ENCODE results near the gene AMACR. TPM values are rescaled to one million over a fixed set of nuclear protein-coding genes. Genes with fewer than 3 reads are reported as not detected.

Gene AMACR
- total and polyA plus RNA-seq, 9 of the 15 experiments (the other 6 are each of a cell fraction or from before 2014, with no cell fraction given): 0.72 to 4.6 (median 4.0) TPM

- no peak for TF ChIP-seq FOXK1 (CRISPR knock-in tag; IDR thresholded peaks at IDR 0.05; ENCODE audit: borderline replicate concordance)
- TF ChIP-seq HDAC8 (tag; IDR thresholded peaks at IDR 0.05): no peak
- no peak for TF ChIP-seq NR4A1 (CRISPR knock-in tag; IDR thresholded peaks at IDR 0.05)
- no peak for TF ChIP-seq NR4A1 (tag; IDR thresholded peaks at IDR 0.05)
- TF ChIP-seq ZNF431 (CRISPR knock-in tag; IDR thresholded peaks at IDR 0.05): no peak
- TF ChIP-seq CEBPB (tag; IDR thresholded peaks at IDR 0.05): no peak
- TF ChIP-seq E2F5 (CRISPR knock-in tag; IDR thresholded peaks at IDR 0.05): no peak
These were observed 32.0 kb downstream of the AMACR start (continued) for GRCh38 chr5:33975852-33976251.

GRCh38 chr5:33973271-33973670 is 34.6 kb downstream of the AMACR start:
- no peak overlapping the region for H3K27ac ChIP-seq (ENCODE audit: extremely low read depth, low read depth, low read length)
- POLR2A ChIA-PET: no interaction called here
- FAIRE-seq: no peak
- no peak for ATAC-seq
- no peaks in the 10 kb centered on the region for H4K20me1 ChIP-seq (replicated peaks; ENCODE audit: control insufficient read depth, insufficient read depth, low read length)
- no peak for TF ChIP-seq BCOR (IDR thresholded peaks at IDR 0.05)
- no peak for TF ChIP-seq SMARCC2 (IDR thresholded peaks at IDR 0.05; ENCODE audit: low read depth)
- TF ChIP-seq ARID2 (IDR thresholded peaks at IDR 0.05): no peak
- no peak for DNase-seq (ENCODE audit: extremely low read depth in 1 of 4, low spot score in 3 of 4)
- H3K9me3 ChIP-seq (replicated peaks; ENCODE audit: control insufficient read depth, insufficient read depth, low read depth, low read length): no peaks in the 10 kb centered on the region
- CTCF ChIA-PET (ENCODE audit: low intra/inter-chr PET ratio): no interaction called here
- no peak overlapping the region for H3K4me3 ChIP-seq
- no peak overlapping the region for H3K9ac ChIP-seq (ENCODE audit: insufficient read depth in 1 of 2, low read depth in 2 of 2, low read length in 2 of 2)
- no peaks in the 10 kb centered on the region for H3K4me1 ChIP-seq (replicated peaks in 1 of 2; ENCODE audit: control insufficient read depth in 2 of 2, insufficient read depth in 2 of 2, low read length in 2 of 2)
- no peaks in the 10 kb centered on the region for H3K9me1 ChIP-seq (ENCODE audit: control insufficient read depth, insufficient read depth, low read length)
- in situ Hi-C loops (cut with MboI): no loop called here
- H3K79me2 ChIP-seq (ENCODE audit: control insufficient read depth, insufficient read depth, low read length): no peaks in the 10 kb centered on the region
- peaks cover 5 to 21% of the 10 kb centered on the region in 2 experiments for H3K27me3 ChIP-seq (ENCODE audit: control insufficient read depth in 2 of 2, insufficient read depth in 2 of 2, low read length in 2 of 2)
- WGBS (ENCODE audit: insufficient coverage, low coverage, missing lambda C conversion rate): 2% methylated on average over 2 of the region's 2 CpGs
- H3K36me3 ChIP-seq (ENCODE audit: control insufficient read depth, insufficient read depth, low read length): no peaks in the 10 kb centered on the region
- intact Hi-C loops (cut with micrococcal nuclease): no loop called here
- H2AFZ ChIP-seq (ENCODE audit: low read depth, low read length): no peak overlapping the region
- no TSS peak for BruUV-seq (replicated peaks)
- H3K4me2 ChIP-seq (ENCODE audit: insufficient read depth, low read length): no peak overlapping the region

All from K562 (cell line).